ACC112 (cell line): Measurements from ENCODE around the gene NRXN2.

ENCODE experiments used
- H2AFZ ChIP-seq: fragments of 200-600 bp; sonication (generic); one replicate; pipeline ENCODE4 v1.6.0; 2017; ENCODE audit warnings: antibody characterized with exemption, low read length; ENCODE audit not compliant: unreplicated experiment
- H3K27ac ChIP-seq: fragments of 200-600 bp; sonication (generic); 2 replicates; pipeline ENCODE4 v1.5.1; 2014; ENCODE audit warnings: low read depth, mild to moderate bottlenecking, antibody characterized with exemption, low read length, moderate library complexity
- H3K27me3 ChIP-seq: fragments of 200-600 bp; sonication (generic); 2 replicates; pipeline ENCODE4 v1.6.1; 2014; ENCODE audit warnings: mild to moderate bottlenecking, antibody characterized with exemption, low read length, moderate library complexity, mixed read lengths; ENCODE audit not compliant: insufficient read depth
- H3K36me3 ChIP-seq: fragments of 200-600 bp; sonication (generic); 2 replicates; pipeline ENCODE4 v1.6.1; 2016; ENCODE audit warnings: mild to moderate bottlenecking, antibody characterized with exemption, low read length, moderate library complexity, mixed read lengths; ENCODE audit not compliant: insufficient read depth
- H3K4me1 ChIP-seq: fragments of 200-600 bp; sonication (generic); one replicate; pipeline ENCODE4 v1.6.1; 2016; ENCODE audit warnings: low read length, mixed read lengths; ENCODE audit not compliant: insufficient read depth, unreplicated experiment, control insufficient read depth
- H3K4me3 ChIP-seq: fragments of 200-600 bp; sonication (generic); 2 replicates; pipeline ENCODE4 v1.5.1; 2014; ENCODE audit warnings: mild to moderate bottlenecking, low read depth, low read length
- H3K79me2 ChIP-seq: fragments of 200-600 bp; sonication (generic); one replicate; pipeline ENCODE4 v1.6.0; 2016; ENCODE audit warnings: low read length; ENCODE audit not compliant: control insufficient read depth, unreplicated experiment, insufficient read depth

The NRXN2 gene

GRCh38 chr11:64609436-64610047 lies 113.5 kb downstream of the NRXN2 start:
- no peaks in the 10 kb centered on the region for H3K27me3 ChIP-seq
- H3K79me2 ChIP-seq, result no peaks in the 10 kb centered on the region
- no peak overlapping the region for H2AFZ ChIP-seq
- no peak overlapping the region for H3K4me3 ChIP-seq
- no peaks in the 10 kb centered on the region for H3K4me1 ChIP-seq
- H3K36me3 ChIP-seq, result no peaks in the 10 kb centered on the region
- H3K27ac ChIP-seq, result no peak overlapping the region

- H3K79me2 ChIP-seq, result no peaks in the 10 kb centered on the region
- no peaks in the 10 kb centered on the region for H3K36me3 ChIP-seq
- no peak overlapping the region for H2AFZ ChIP-seq
- H3K27me3 ChIP-seq, result no peaks in the 10 kb centered on the region
- no peaks in the 10 kb centered on the region for H3K4me1 ChIP-seq
- H3K27ac ChIP-seq, result no peak overlapping the region
- peak overlapping the region; percentile 65; the same call in 1 of the 2 replicates for H3K4me3 ChIP-seq
These were observed 114.4 kb downstream of the NRXN2 start for GRCh38 chr11:64608636-64609035.

- H2AFZ ChIP-seq, result peak overlapping the region; percentile 93
- peak overlapping the region; percentile 65 for H3K4me3 ChIP-seq
- H3K79me2 ChIP-seq, result no peaks in the 10 kb centered on the region
- H3K27me3 ChIP-seq, result no peaks in the 10 kb centered on the region
- H3K27ac ChIP-seq, result no peak overlapping the region
- H3K4me1 ChIP-seq, result no peaks in the 10 kb centered on the region
- H3K36me3 ChIP-seq, result no peaks in the 10 kb centered on the region
These were observed 115.0 kb downstream of the NRXN2 start for GRCh38 chr11:64608046-64608445.

- peak overlapping the region; percentile 65 for H3K4me3 ChIP-seq
- no peaks in the 10 kb centered on the region for H3K27me3 ChIP-seq
- no peaks in the 10 kb centered on the region for H3K4me1 ChIP-seq
- no peaks in the 10 kb centered on the region for H3K36me3 ChIP-seq
- H3K27ac ChIP-seq, result no peak overlapping the region
- H2AFZ ChIP-seq, result no peak overlapping the region
- H3K79me2 ChIP-seq, result no peaks in the 10 kb centered on the region
These were observed 115.5 kb downstream of the NRXN2 start for GRCh38 chr11:64607381-64607985.

- Histone ChIP-seq H3K4me3 (no peak overlapping the region), H2AFZ (no peak overlapping the region), H3K4me1 (no peaks in the 10 kb centered on the region), H3K79me2 (no peaks in the 10 kb centered on the region), H3K27me3 (no peaks in the 10 kb centered on the region), H3K36me3 (no peaks in the 10 kb centered on the region), H3K27ac (no peak overlapping the region)
These were observed 116.1 kb downstream of the NRXN2 start for GRCh38 chr11:64606796-64607380.

DNA sequence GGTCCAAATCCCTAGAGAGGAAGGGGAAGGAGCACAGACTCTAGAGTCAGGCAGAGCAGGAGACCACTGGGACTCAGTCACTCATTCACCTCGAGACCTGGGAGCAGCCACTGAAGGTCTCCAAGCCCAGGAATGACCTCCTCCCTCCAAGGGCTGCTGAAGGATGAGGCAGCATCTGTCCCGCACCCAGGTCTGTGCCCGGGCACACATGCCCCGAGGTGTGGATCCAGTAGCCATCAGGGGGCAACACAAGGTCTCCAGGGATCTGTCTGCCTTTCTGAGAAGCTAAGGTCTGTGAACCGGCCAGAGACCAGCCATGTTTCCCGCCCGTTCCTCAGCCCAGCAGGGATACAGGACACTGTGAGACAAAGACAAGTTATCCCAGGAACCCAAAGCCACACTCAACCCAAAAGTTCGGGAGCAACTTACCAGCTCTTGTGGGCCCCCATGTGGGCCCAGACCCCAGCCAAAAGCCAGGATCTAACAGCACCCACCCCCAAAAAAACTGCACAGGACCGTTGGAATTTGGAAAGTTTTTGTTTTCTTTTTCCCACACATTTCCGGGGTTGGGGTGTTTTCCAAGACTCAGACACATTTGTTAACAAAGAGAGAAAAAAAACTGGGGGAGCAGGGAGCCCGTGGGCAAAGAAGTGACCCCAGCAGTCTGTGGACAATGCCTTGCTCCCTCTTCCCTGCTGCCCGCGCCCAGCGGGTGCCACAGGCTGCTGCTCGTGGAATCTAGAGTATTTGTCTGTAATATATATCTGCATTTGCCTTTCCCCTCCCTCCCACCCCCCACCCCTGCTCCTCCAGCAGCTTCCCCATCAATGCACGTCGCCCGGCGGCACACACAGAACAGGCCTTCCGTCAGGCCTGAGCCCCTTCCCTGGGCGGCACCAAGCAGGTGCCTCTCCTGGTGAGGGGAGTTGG lies 117.1 kb downstream of the NRXN2 start:
- no peaks in the 10 kb centered on the region for H3K4me1 ChIP-seq
- no peak overlapping the region for H3K4me3 ChIP-seq
- H3K36me3 ChIP-seq, result no peaks in the 10 kb centered on the region
- H3K27ac ChIP-seq, result no peak overlapping the region
- H2AFZ ChIP-seq, result no peak overlapping the region
- no peaks in the 10 kb centered on the region for H3K27me3 ChIP-seq
- no peaks in the 10 kb centered on the region for H3K79me2 ChIP-seq

DNA sequence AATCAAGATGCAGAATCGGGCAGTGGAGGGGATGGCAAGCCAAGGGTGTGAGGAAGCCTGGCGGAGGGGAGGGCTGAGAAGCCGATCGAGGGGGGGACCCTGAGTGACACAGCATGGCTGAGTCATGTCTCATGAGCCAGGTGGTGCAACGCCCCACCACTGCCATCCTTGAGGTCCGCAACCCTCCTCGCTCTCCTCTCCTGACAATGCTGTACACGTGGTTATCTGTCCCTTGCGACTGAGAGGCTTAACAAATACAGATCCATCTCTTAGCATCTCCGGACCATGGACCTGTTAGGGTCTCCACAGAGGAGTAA lies 117.8 kb downstream of the NRXN2 start:
- H3K27ac ChIP-seq, result no peak overlapping the region
- H3K27me3 ChIP-seq, result no peaks in the 10 kb centered on the region
- H3K36me3 ChIP-seq, result no peaks in the 10 kb centered on the region
- no peak overlapping the region for H3K4me3 ChIP-seq
- H3K79me2 ChIP-seq, result no peaks in the 10 kb centered on the region
- no peak overlapping the region for H2AFZ ChIP-seq
- no peaks in the 10 kb centered on the region for H3K4me1 ChIP-seq

DNA sequence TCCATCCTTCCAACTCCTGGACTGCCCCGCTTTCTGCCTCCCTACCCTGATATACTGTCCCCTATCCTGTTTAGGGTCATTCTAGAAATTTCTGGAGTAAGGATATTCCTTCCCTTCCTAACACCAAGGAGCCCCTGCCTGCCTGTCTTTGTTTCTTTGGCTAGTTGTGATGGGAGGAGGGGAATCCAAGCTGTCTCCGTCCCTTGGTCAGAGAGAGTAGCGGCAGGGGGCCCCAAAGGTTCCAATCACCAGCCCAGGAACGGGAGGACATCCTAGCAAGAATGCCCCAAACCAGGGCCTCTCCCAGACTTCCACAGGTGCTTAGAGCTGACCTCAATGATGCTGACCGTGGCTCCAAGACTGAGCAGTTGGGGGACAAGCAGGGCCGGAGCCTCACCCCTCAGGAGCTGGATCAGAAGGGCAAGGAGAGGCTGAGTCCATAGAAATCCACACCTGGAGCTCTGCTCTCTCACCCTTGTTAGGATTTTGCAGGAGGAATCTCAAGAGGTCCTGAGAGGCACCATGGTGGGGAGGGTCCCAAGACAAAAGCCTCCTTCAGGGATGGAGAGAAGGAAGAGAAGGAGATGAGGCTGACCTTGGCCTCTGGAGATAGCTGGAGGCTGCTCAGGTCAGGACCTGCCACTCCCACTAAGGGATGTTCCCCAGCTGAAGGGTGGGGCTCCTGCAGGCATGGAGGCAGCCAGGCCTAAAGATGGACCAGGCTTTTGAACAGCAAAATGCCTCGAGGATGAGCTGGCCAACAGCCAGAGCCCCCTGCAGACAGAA lies 118.3 kb downstream of the NRXN2 start:
- Histone ChIP-seq H3K4me1 (no peaks in the 10 kb centered on the region), H2AFZ (no peak overlapping the region), H3K79me2 (no peaks in the 10 kb centered on the region), H3K27me3 (no peaks in the 10 kb centered on the region), H3K27ac (no peak overlapping the region), H3K36me3 (no peaks in the 10 kb centered on the region), H3K4me3 (no peak overlapping the region)

DNA sequence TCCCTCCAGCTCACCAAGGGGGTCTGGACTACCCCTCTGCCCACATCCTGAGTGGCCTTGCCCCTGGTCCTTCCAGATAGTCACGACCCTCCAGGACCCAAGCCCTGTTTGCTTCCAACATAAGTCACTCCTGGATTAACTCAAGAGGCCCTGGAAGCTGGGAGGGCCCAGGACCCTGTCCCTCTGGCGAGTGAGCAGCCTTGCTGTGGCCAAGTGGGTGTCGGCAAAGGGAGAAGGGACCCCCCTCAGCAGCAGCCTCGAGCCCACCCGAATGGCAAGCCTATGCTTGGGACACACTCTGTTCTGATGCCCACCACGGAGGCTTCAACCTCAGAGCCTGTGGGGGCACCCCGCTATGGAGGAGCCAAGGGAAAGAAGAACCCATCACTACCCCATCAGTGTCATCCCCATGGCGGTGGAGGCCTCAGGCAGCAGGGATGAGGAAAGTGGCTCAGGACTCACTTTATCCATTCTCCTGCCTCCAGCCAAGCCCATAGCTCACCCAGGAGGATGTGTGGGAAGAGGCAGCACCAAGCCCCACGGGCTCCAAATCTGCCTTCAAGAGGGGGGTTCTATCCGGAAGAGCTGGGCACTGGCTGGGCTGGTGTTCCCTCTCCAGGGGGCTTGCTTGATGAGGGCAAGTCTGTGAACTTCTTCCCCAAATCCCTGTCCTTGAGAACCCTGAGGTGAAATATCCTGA lies 119.4 kb downstream of the NRXN2 start:
- no peaks in the 10 kb centered on the region for H3K4me1 ChIP-seq
- no peak overlapping the region for H2AFZ ChIP-seq
- H3K79me2 ChIP-seq, result no peaks in the 10 kb centered on the region
- no peaks in the 10 kb centered on the region for H3K27me3 ChIP-seq
- H3K36me3 ChIP-seq, result no peaks in the 10 kb centered on the region
- no peak overlapping the region for H3K27ac ChIP-seq
- no peak overlapping the region for H3K4me3 ChIP-seq
